K562 (cell line): ENCODE measurements around the gene PPP2R2D. TPM values are rescaled to one million over a fixed set of nuclear protein-coding genes. Genes with fewer than 3 reads are reported as not detected.

Experiments used
- ATAC-seq: fragments of 200-7000 bp; cut with Tn5 transposase; 3 replicates; pipeline ENCODE4 v1.9.1; 2020; ENCODE audit warnings: moderate library complexity
- BruUV-seq: library from RNA; stranded (reverse); fragments of 400-500 nt; replicated peaks from 2 replicates; lab custom pipeline; 2021; lab: Mats Ljungman, UMichigan
- CTCF ChIA-PET: fragments of 300-600 bp; formaldehyde crosslinking; extraction: SDS; loops from one replicate; lab custom pipeline; 2021; ENCODE audit warnings: low intra/inter-chr PET ratio; lab: Yijun Ruan, JAX
- POLR2A ChIA-PET: fragments of 300-600, 350-650 bp; sonication (Branson Sonifier 250); formaldehyde crosslinking; extraction: SDS; loops from one replicate; lab custom pipeline; 2021; ENCODE audit warnings: antibody characterized with exemption, inconsistent platforms; lab: Yijun Ruan, JAX
- DNase-seq, 4 experiments: peaks; one replicate each; pipeline versions ENCODE4 v3.0.0 to v3.0.0-alpha.2; 2011 to 2018; ENCODE audit warnings: low spot score in 3 of 4, mixed read lengths in 3 of 4; ENCODE audit errors: extremely low read depth in 1 of 4
- FAIRE-seq: peaks from 2 replicates; lab custom pipeline; 2011; peaks lifted over from hg19 to GRCh38; lab: Jason Lieb, UNC
- H2AFZ ChIP-seq: 2 replicates; pipeline ENCODE4 v1.6.0; 2011; ENCODE audit warnings: low read depth, low read length, control low read depth, inconsistent platforms
- H3K27ac ChIP-seq: fragments of 200-600 bp; 3 replicates; pipeline ENCODE4 v1.8.0; 2011; ENCODE audit warnings: low read depth, mild to moderate bottlenecking, control low read depth, inconsistent platforms, low read length, moderate library complexity, mixed read lengths; ENCODE audit errors: extremely low read depth
- H3K27me3 ChIP-seq, 2 experiments: fragments of 300-600 bp in 1 of 2; 2 replicates in 1 of 2; 3 replicates in 1 of 2; pipeline versions ENCODE4 v1.6.0 to v1.8.0; 2011; ENCODE audit warnings: inconsistent platforms in 2 of 2, low read length in 2 of 2, mild to moderate bottlenecking in 1 of 2, mixed read lengths in 1 of 2, moderate library complexity in 1 of 2; ENCODE audit not compliant: control insufficient read depth in 2 of 2, insufficient read depth in 2 of 2
- H3K36me3 ChIP-seq: fragments of 300-600 bp; 3 replicates; pipeline ENCODE4 v1.8.0; 2011; ENCODE audit warnings: mild to moderate bottlenecking, low read length, inconsistent platforms; ENCODE audit not compliant: control insufficient read depth, insufficient read depth
- H3K4me1 ChIP-seq, 2 experiments: fragments of 200-600 bp in 1 of 2; replicated peaks in 1 of 2; 2 replicates in 1 of 2; 3 replicates in 1 of 2; pipeline versions ENCODE4 v1.5.1 to v1.8.0; 2011; ENCODE audit warnings: inconsistent platforms in 2 of 2, low read length in 2 of 2, mild to moderate bottlenecking in 1 of 2, mixed read lengths in 1 of 2, moderate library complexity in 1 of 2; ENCODE audit not compliant: control insufficient read depth in 2 of 2, insufficient read depth in 2 of 2
- H3K4me2 ChIP-seq: 2 replicates; pipeline ENCODE4 v1.6.1; 2011; ENCODE audit warnings: low read length, control low read depth, inconsistent platforms, mixed read lengths; ENCODE audit not compliant: insufficient read depth
- H3K4me3 ChIP-seq: fragments of 200-600 bp; sonication (generic), shearing (Covaris generic); 2 replicates; pipeline ENCODE4 v1.5.1; 2016; ENCODE audit warnings: control low read depth, inconsistent platforms
- H3K79me2 ChIP-seq: fragments of 200-600 bp; 3 replicates; pipeline ENCODE4 v1.8.0; 2011; ENCODE audit warnings: low read length, inconsistent platforms; ENCODE audit not compliant: control insufficient read depth, insufficient read depth
- H3K9ac ChIP-seq, 2 experiments: 2 replicates each; pipeline versions ENCODE4 v1.6.0 to v1.6.1; 2011; ENCODE audit warnings: low read depth in 2 of 2, low read length in 2 of 2, control low read depth in 1 of 2, inconsistent platforms in 1 of 2, mild to moderate bottlenecking in 1 of 2, mixed read lengths in 1 of 2; ENCODE audit not compliant: insufficient read depth in 1 of 2
- H3K9me1 ChIP-seq: one replicate; pipeline ENCODE4 v1.6.0; 2011; ENCODE audit warnings: inconsistent platforms, mild to moderate bottlenecking, low read length, moderate library complexity; ENCODE audit not compliant: control insufficient read depth, insufficient read depth
- H3K9me3 ChIP-seq: replicated peaks from 2 replicates; pipeline ENCODE4 v1.5.1; 2011; ENCODE audit warnings: low read depth, low read length, inconsistent platforms; ENCODE audit not compliant: control insufficient read depth, insufficient read depth
- H4K20me1 ChIP-seq: replicated peaks from 2 replicates; pipeline ENCODE4 v1.6.1; 2011; ENCODE audit warnings: low read length, inconsistent platforms, mixed read lengths; ENCODE audit not compliant: control insufficient read depth, insufficient read depth
- FOSL1 ChIP-seq: fragments of 200-800 bp; sonication (Bioruptor generic); conservative IDR thresholded peaks from 2 replicates; pipeline ENCODE4 v1.6.1; 2016; ENCODE audit warnings: missing genetic modification characterization, missing compliant biosample characterization
- POLR2G ChIP-seq: fragments of 200-400 bp; formaldehyde crosslinking; IDR thresholded peaks from 2 replicates; pipeline ENCODE4 v1.6.1; 2017; ENCODE audit warnings: low read depth, mild to moderate bottlenecking, antibody characterized with exemption, low read length, moderate library complexity
- SMC3 ChIP-seq: conservative IDR thresholded peaks from 2 replicates; pipeline ENCODE4 v1.6.1; 2011; ENCODE audit warnings: low read depth, low read length, improper control_type of control experiment; ENCODE audit not compliant: insufficient read depth
- SOX6 ChIP-seq: fragments of 450-650 bp; IDR thresholded peaks from 2 replicates; pipeline ENCODE4 v1.6.1; 2014; ENCODE audit warnings: mild to moderate bottlenecking
- TEAD2 ChIP-seq: fragments of 450-650 bp; IDR thresholded peaks from 2 replicates; pipeline ENCODE4 v1.6.1; 2016; ENCODE audit warnings: missing genetic modification characterization, control low read depth, missing compliant biosample characterization
- ZNF436 ChIP-seq: fragments of 250-450, 450-650 bp; sonication (Bioruptor Pico); formaldehyde crosslinking; IDR thresholded peaks from 2 replicates; pipeline ENCODE4 v1.7.0; 2020; ENCODE audit warnings: mild to moderate bottlenecking
- WGBS: fragments of 100-300 bp; shearing (Covaris generic); methylation state at CpG from one replicate; pipeline ENCODE4 v1.1.6; 2016; ENCODE audit warnings: low coverage, mixed read lengths; ENCODE audit not compliant: insufficient coverage; ENCODE audit errors: missing lambda C conversion rate; 5-methylcytosine and 5-hydroxymethylcytosine counted together
- in situ Hi-C: fragments of 300-500 bp; cut with MboI; formaldehyde crosslinking; loops from 4 replicates; pipeline ENCODE4 v1.15.0; 2018; ENCODE audit warnings: inconsistent platforms, mixed read lengths
- intact Hi-C: fragments of 100-400 bp; cut with micrococcal nuclease; formaldehyde crosslinking; loops from 2 replicates; pipeline ENCODE4 v1.14.2; 2022
- polyA plus RNA-seq, 8 experiments: library from polyadenylated mRNA; depleted of rRNA in 4 of 8; stranded (reverse) in 5 of 8; unstranded in 3 of 8; fragments of >200 nt; fragmentation: Nextera tagmentation in 2 of 8; fragmentation: Illumina TruSeq in 1 of 8; extraction: Ambion mirVana in 2 of 8; extraction: Trizol in 1 of 8; gene quantifications; 2 replicates each; pipeline versions ENCODE4 v1.2.1 to v1.2.3, GENCODE V29; 2011 to 2014; ENCODE audit warnings: inconsistent platforms in 1 of 8, missing spikeins in 1 of 8
- total RNA-seq, 7 experiments: library from RNA; depleted of rRNA in 6 of 7; stranded (reverse); fragments of >200 nt in 6 of 7; fragmentation: Illumina TruSeq in 2 of 7; extraction: Trizol in 2 of 7; gene quantifications; 2 replicates each; pipeline versions ENCODE4 v1.2.1 to v1.2.3, GENCODE V29; 2011 to 2021; ENCODE audit warnings: low replicate concordance in 1 of 7
- TF ChIP-seq, protein P1 (sequence below): sonication (generic); formaldehyde crosslinking; IDR thresholded peaks from 2 replicates; pipeline ENCODE4 v1.8.0; 2023; ENCODE audit warnings: mild to moderate bottlenecking, missing genetic modification reagents
- TF ChIP-seq, protein P2 (sequence below): fragments of 450-650 bp; IDR thresholded peaks from 2 replicates; pipeline ENCODE4 v1.6.1; 2018; ENCODE audit warnings: mild to moderate bottlenecking, low read depth; ENCODE audit not compliant: partially characterized antibody

PPP2R2D gene
- total and polyA plus RNA-seq, 9 of the 15 experiments (the other 6 are each of a cell fraction or from before 2014, with no cell fraction given), result 1.9 to 37.0 (median 26.8) TPM

DNA sequence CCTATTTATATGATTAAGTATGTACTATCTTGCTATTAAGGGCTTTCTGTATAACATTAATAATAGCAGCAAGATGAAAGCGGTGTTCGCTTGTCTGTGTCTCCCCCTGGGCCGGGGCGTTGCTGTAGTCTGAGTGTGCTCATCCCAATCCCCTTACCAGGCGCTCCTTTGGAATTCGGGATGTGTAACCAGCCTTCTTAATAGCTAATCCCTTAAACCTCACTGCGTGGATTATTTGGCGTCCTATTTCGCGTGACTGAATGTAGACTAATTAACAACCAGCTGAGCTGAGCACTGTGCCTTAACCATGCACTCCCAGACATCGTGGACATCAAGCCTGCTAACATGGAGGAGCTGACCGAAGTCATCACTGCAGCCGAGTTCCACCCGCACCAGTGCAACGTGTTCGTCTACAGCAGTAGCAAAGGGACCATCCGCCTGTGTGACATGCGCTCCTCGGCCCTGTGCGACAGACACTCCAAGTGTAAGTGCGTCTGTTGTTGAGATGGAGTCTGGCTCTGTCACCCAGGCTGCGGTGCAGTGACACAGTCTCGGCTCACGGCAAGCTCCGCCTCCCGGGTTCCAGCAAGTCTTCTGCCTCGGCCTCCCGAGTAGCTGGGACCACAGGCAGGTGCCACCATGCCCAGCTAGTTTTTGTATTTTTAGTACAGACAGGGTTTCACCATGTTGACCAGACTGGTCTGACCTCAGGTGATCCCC is 44.3 kb downstream of the PPP2R2D start:
- ChIA-PET CTCF (no interaction called here), POLR2A (interaction anchor here (0.7 kb wide), 1 partner anchor 58 kb away, joined by 3 read pairs; no protein-coding TSS in a partner anchor)
- Histone ChIP-seq H3K4me3 (no peak overlapping the region), H3K9me1 (no peaks in the 10 kb centered on the region), H3K79me2 (no peaks in the 10 kb centered on the region), H3K27me3 (no peaks in the 10 kb centered on the region), H4K20me1 (no peaks in the 10 kb centered on the region), H3K9me3 (no peaks in the 10 kb centered on the region), H3K27ac (no peak overlapping the region), H3K36me3 (peaks cover 96% of the 10 kb centered on the region; the same call in 2 of the 3 replicates), H3K4me2 (no peak overlapping the region), H3K4me1 (no peaks in the 10 kb centered on the region), H3K9ac (no peak overlapping the region), H2AFZ (no peak overlapping the region)
- TF ChIP-seq POLR2G (0 out of 2 replicates have a peak, but pooled peaks have one; percentile 43), SOX6 (no peak), TEAD2 (tag) (no peak), ZNF436 (CRISPR knock-in tag) (no peak), FOSL1 (tag) (no peak), SMC3 (no peak)
- TF ChIP-seq, protein P1, sequence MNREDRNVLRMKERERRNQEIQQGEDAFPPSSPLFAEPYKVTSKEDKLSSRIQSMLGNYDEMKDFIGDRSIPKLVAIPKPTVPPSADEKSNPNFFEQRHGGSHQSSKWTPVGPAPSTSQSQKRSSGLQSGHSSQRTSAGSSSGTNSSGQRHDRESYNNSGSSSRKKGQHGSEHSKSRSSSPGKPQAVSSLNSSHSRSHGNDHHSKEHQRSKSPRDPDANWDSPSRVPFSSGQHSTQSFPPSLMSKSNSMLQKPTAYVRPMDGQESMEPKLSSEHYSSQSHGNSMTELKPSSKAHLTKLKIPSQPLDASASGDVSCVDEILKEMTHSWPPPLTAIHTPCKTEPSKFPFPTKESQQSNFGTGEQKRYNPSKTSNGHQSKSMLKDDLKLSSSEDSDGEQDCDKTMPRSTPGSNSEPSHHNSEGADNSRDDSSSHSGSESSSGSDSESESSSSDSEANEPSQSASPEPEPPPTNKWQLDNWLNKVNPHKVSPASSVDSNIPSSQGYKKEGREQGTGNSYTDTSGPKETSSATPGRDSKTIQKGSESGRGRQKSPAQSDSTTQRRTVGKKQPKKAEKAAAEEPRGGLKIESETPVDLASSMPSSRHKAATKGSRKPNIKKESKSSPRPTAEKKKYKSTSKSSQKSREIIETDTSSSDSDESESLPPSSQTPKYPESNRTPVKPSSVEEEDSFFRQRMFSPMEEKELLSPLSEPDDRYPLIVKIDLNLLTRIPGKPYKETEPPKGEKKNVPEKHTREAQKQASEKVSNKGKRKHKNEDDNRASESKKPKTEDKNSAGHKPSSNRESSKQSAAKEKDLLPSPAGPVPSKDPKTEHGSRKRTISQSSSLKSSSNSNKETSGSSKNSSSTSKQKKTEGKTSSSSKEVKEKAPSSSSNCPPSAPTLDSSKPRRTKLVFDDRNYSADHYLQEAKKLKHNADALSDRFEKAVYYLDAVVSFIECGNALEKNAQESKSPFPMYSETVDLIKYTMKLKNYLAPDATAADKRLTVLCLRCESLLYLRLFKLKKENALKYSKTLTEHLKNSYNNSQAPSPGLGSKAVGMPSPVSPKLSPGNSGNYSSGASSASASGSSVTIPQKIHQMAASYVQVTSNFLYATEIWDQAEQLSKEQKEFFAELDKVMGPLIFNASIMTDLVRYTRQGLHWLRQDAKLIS (CRISPR knock-in tag), result no peak
- TF ChIP-seq, protein P2, sequence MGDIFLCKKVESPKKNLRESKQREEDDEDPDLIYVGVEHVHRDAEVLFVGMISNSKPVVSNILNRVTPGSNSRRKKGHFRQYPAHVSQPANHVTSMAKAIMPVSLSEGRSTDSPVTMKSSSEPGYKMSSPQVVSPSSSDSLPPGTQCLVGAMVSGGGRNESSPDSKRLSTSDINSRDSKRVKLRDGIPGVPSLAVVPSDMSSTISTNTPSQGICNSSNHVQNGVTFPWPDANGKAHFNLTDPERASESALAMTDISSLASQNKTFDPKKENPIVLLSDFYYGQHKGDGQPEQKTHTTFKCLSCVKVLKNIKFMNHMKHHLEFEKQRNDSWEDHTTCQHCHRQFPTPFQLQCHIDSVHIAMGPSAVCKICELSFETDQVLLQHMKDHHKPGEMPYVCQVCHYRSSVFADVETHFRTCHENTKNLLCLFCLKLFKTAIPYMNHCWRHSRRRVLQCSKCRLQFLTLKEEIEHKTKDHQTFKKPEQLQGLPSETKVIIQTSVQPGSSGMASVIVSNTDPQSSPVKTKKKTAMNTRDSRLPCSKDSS, result no peak
- no peak for FAIRE-seq
- 98% methylated on average over 20 of the region's 28 CpGs for WGBS
- intact Hi-C loops (no loop called here), in situ Hi-C loops (no loop called here)
- BruUV-seq, result no TSS peak
- no peak for ATAC-seq
- DNase-seq, result no peak
